GM06990 (cell line): ENCODE measurements around the gene ATP2A3.

Experiments
- DNase-seq: peaks from one replicate; pipeline ENCODE4 v3.0.0-alpha.2; 2011; ENCODE audit not compliant: insufficient read length; ENCODE audit errors: extremely low read depth
- H3K27me3 ChIP-seq: replicated peaks from 2 replicates; pipeline ENCODE4 v1.6.0; 2011; ENCODE audit warnings: low read length; ENCODE audit not compliant: control insufficient read depth, insufficient read depth
- H3K36me3 ChIP-seq: 2 replicates; pipeline ENCODE4 v1.5.1; 2011; ENCODE audit warnings: low read length; ENCODE audit not compliant: control insufficient read depth, insufficient read depth
- H3K4me3 ChIP-seq: replicated peaks from 2 replicates; pipeline ENCODE4 v1.5.1; 2011; ENCODE audit warnings: low read depth, mild to moderate bottlenecking, control low read depth, low read length
- CTCF ChIP-seq: IDR thresholded peaks from 2 replicates; pipeline ENCODE4 v1.5.1; 2011; ENCODE audit warnings: low read length, control low read depth, mild to moderate bottlenecking, inconsistent platforms; ENCODE audit not compliant: insufficient read depth, poor library complexity, severe bottlenecking

The ATP2A3 gene

GRCh38 chr17:3954976-3955672 lies 9.1 kb downstream of the ATP2A3 start:
- Histone ChIP-seq H3K36me3 (peaks cover 15% of the 10 kb centered on the region), H3K4me3 (no peak overlapping the region), H3K27me3 (no peaks in the 10 kb centered on the region)
- no peak for DNase-seq
- TF ChIP-seq CTCF: no peak

GRCh38 chr17:3954086-3954485 lies 10.2 kb downstream of the ATP2A3 start:
- Histone ChIP-seq H3K36me3 (peaks cover 19% of the 10 kb centered on the region), H3K4me3 (no peak overlapping the region), H3K27me3 (no peaks in the 10 kb centered on the region)
- no peak for TF ChIP-seq CTCF
- DNase-seq: no peak

GRCh38 chr17:3953542-3953941 lies 10.7 kb downstream of the ATP2A3 start:
- DNase-seq: no peak
- H3K4me3 ChIP-seq: no peak overlapping the region
- peaks cover 19% of the 10 kb centered on the region for H3K36me3 ChIP-seq
- no peaks in the 10 kb centered on the region for H3K27me3 ChIP-seq
- TF ChIP-seq CTCF: no peak

GRCh38 chr17:3952186-3952585 lies 12.1 kb downstream of the ATP2A3 start:
- Histone ChIP-seq H3K36me3 (peaks cover 17% of the 10 kb centered on the region), H3K27me3 (no peaks in the 10 kb centered on the region), H3K4me3 (no peak overlapping the region)
- no peak for DNase-seq
- TF ChIP-seq CTCF: no peak

GRCh38 chr17:3951420-3951819 lies 12.8 kb downstream of the ATP2A3 start:
- peaks cover 22% of the 10 kb centered on the region for H3K36me3 ChIP-seq
- no peaks in the 10 kb centered on the region for H3K27me3 ChIP-seq
- H3K4me3 ChIP-seq: no peak overlapping the region
- no peak for TF ChIP-seq CTCF
- DNase-seq: no peak

- H3K36me3 ChIP-seq: peaks cover 22% of the 10 kb centered on the region
- H3K27me3 ChIP-seq: no peaks in the 10 kb centered on the region
- no peak for TF ChIP-seq CTCF
- DNase-seq: no peak
- H3K4me3 ChIP-seq: no peak overlapping the region
Measured at GRCh38 chr17:3951003-3951402, 13.2 kb downstream of the ATP2A3 start.
